ENCODE results near the gene MEAF6.
"Not testable (repeated sequence)": the region's sequence is repeated elsewhere in the genome, so short reads cannot be mapped to it uniquely, and the experiment has no call there.

MEAF6 gene

DNA sequence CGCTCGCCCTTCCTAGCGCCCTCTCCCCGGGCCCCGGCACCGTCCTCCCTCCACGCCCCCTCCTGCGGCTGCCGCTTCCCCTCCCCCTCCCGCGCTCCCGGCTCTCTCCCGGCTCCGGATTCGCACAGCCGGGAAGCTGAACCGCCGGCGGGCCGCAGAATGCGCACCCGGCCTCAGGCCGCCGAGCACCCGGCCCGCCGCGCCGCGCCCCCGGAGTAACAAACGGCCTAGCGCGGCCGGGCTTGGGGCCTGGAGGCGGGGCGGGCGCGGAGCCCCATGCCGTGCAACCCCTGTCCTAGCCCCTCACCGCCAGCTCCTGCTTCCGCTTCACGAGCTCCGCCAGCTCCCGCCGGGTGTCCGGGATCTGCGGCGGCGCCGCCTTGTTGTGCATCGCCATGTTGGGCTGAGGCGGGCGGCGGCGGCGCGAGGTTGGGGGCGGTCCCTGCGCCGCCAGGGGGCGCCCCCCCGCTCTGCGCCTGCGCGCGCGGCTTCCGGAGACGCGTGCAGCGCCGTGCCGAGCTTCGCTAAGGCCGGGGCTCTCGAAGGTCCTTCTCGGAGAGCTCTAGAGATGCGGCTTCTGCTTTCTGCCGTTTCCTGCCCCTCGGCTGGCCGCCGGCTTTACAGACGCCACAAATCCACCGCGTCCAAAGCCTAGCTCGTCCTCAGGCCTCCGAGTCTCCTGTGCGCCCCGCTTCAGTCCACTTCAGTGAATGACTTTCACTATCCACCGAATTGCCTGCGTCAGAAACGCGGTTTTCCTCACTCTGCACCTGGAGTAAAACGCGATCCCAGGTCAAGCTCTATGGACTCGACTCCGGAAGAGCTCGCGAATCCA is at the start of gene MEAF6:
MEAF6 (minus strand) TSS at position 417 of the 835 bp plus-strand sequence; CDS start at position 397, 20 bp downstream.
- in situ Hi-C loops (cut with MboI; ENCODE audit: low sequenced_read_pairs) = no loop called here

GRCh38 chr1:37562984-37563383 is 48.4 kb upstream of the MEAF6 start:
- in situ Hi-C loops (cut with MboI; ENCODE audit: low sequenced_read_pairs) = no loop called here

- in situ Hi-C loops (cut with MboI; ENCODE audit: low sequenced_read_pairs) = no loop called here
Measured at GRCh38 chr1:37561133-37562132, 46.9 kb upstream of the MEAF6 start.

DNA sequence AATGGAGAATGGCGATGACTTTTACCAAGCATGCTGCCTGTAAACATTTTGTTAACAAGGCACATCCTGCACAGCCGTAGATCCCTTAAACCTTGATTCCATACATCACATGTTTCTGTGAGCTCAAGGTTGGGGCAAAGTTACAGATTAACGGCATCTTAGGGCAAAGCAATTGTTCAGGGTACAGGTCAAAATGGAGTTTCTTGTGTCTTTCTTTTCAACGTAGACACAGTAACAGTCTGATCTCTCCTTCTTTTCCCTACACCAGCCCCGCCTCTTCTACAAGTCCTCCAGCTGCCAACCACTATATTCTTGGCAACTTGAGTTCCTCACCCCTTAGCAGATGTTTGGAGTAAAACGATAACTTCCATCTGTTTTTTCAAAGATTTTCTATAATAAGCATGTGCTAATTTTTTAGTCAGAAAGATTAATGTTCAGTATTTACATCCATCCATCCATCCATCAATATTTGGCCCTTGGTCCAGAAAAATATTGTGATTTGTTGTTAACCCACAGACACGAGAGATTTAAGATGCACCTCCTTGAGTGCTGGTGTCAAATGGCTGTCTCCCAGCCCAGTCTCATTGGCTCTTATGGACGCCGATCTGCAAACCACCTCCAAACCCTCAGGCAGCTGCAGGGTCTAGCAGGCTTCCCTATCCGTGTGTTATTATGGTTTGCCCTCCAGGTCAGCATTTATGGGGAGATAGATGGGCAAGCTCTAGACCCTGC is 46.0 kb upstream of the MEAF6 start:
- in situ Hi-C loops (cut with MboI; ENCODE audit: low sequenced_read_pairs) = no loop called here

DNA sequence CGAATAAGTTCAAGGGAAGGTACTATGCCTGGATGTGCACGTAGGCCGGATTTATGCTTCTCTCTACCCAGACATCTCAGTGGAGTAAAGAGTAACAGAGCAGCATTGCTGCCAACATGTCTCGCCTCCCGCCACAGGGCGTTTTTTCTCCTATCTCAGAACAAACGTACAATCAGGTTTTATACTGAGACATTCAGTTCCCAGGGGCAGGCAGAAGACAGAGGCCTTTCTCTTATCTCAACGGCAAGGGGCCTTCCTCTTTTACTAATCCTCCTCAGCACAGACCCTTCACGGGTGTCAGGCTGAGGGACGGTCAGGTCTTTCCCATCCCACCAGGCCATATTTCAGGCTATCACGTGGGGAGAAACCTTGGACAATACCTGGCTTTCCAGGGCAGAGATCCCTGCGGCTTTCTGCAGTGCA is 45.4 kb upstream of the MEAF6 start:
- in situ Hi-C loops (cut with MboI; ENCODE audit: low sequenced_read_pairs) = not testable (repeated sequence)

- in situ Hi-C loops (cut with MboI; ENCODE audit: low sequenced_read_pairs) = no loop called here
Measured at GRCh38 chr1:37559080-37559479, 44.5 kb upstream of the MEAF6 start.

DNA sequence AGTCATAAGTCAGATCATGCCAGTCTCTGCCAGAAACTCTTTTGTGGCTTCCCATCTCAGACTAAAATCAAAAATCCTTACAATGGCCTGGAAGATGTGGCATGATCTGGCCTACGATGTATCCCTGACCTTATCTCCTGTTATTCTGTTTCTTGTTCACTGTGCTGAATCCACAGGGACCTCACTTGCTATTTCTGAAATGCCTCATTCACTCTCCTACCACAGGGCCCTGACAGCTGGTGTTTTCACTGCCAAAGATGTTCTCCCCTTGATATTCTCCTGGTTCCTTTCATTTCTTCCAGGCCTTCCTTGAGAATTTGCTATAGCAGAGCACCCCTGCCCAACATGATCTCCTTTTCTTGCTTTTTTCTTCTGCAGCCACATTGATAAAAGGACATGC is 43.8 kb upstream of the MEAF6 start:
- in situ Hi-C loops (cut with MboI; ENCODE audit: low sequenced_read_pairs) = no loop called here

- in situ Hi-C loops (cut with MboI; ENCODE audit: low sequenced_read_pairs) = no loop called here
Measured at GRCh38 chr1:37557402-37557801, 42.8 kb upstream of the MEAF6 start.

- in situ Hi-C loops (cut with MboI; ENCODE audit: low sequenced_read_pairs) = no loop called here
Measured at GRCh38 chr1:37556712-37557196, 42.2 kb upstream of the MEAF6 start, which contains the start of gene DNALI1. DNALI1 (plus strand) TSS chr1:37556940; CDS start chr1:37556995, 55 bp downstream.

GRCh38 chr1:37553927-37554808 is 39.6 kb upstream of the MEAF6 start, which contains the start of gene SNIP1:
SNIP1 (minus strand) TSS chr1:37554293; CDS start chr1:37554229, 64 bp downstream.
- in situ Hi-C loops (cut with MboI; ENCODE audit: low sequenced_read_pairs) = no loop called here

GRCh38 chr1:37553598-37553926 is 39.0 kb upstream of the MEAF6 start:
- in situ Hi-C loops (cut with MboI; ENCODE audit: low sequenced_read_pairs) = no loop called here

- in situ Hi-C loops (cut with MboI; ENCODE audit: low sequenced_read_pairs) = no loop called here
Measured at GRCh38 chr1:37549341-37549740, 34.8 kb upstream of the MEAF6 start.

GRCh38 chr1:37545019-37545418 is 30.5 kb upstream of the MEAF6 start:
- in situ Hi-C loops (cut with MboI; ENCODE audit: low sequenced_read_pairs) = no loop called here

- in situ Hi-C loops (cut with MboI; ENCODE audit: low sequenced_read_pairs) = no loop called here
Measured at GRCh38 chr1:37544530-37544929, 30.0 kb upstream of the MEAF6 start.

- in situ Hi-C loops (cut with MboI; ENCODE audit: low sequenced_read_pairs) = no loop called here
Measured at GRCh38 chr1:37540036-37540785, 25.6 kb upstream of the MEAF6 start.

DNA sequence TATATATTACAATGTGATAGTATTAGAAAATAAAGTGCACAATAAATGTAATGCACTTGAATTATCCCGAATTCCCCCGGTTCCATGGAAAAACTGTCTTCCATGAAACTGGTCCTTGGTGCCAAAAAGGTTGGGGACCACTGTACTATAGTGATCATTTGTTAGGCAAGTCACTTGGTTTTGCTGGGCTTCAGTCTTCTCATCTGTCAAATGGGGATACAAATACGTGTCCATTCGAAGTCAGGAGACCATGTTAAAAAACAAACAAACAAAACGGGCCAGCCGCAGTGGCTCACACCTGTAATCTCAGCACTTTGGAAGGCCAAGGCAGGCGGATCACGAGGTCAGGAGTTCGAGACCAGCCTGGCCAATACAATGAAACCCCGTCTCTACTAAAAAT is 24.6 kb upstream of the MEAF6 start:
- in situ Hi-C loops (cut with MboI; ENCODE audit: low sequenced_read_pairs) = not testable (repeated sequence)

DNA sequence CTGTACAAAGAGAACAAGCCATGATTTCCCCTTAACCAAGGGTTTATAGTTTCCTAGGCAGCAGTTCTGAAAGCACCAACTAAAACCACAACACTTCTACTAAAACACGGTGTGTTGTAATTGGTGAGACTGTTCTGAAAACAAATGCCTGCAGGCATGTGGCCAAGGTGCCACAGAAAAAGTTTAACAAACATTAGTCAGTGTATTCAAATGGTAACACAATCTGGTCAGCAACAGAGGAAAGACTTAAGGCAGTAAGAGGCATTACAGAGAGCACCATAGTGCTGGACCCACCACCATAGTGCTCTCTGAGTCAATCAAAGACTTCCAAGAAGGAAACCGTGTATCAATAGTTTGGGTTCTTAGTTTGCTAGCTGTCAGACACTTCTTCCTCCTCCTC is 22.8 kb upstream of the MEAF6 start:
- in situ Hi-C loops (cut with MboI; ENCODE audit: low sequenced_read_pairs) = no loop called here

DNA sequence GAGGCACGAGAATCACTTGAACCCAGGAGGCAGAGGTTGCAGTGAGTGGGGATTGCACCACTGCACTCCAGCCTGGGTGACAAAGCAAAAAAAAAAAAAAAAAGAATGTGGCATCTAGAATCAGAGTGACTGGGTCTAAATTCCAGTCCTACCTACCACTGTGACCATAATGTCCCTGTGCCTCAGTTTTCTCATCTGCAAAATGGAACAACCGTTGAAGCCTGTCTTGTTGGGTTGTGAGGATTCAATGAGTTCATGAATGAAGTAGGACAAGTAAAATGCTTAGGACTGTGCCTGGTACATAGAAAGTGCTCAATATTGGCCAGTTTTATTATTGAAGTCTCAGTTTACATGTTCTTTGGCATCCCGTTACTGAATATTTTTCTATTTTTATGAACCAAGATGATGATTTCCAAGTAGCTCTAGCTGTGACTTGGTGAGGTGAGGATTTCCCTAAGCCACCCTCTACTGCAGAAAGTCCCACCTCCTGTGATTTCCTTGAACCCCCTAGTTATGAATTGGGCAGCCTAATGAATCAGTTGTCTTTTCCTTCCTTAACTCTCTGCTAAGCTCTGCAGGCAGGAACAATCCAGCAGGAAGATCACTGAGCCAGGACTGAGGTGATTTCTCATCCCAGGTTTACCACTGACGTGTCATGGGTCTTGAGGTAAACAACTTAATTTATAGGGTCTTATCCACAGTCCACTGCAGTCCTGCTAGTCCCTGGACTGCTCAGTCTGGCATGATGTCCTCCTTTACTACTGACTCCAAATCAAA is 18.9 kb upstream of the MEAF6 start:
- in situ Hi-C loops (cut with MboI; ENCODE audit: low sequenced_read_pairs) = no loop called here

All from HL-60/S4 (cell line).